K562 (cell line): ENCODE data around the gene FAR2. TPM values are rescaled to one million over a fixed set of nuclear protein-coding genes. Genes with fewer than 3 reads are reported as not detected.

Source experiments
- ATAC-seq: fragments of 200-7000 bp; cut with Tn5 transposase; 3 replicates; pipeline ENCODE4 v1.9.1; 2020; ENCODE audit warnings: moderate library complexity
- BruUV-seq: library from RNA; stranded (reverse); fragments of 400-500 nt; replicated peaks from 2 replicates; lab custom pipeline; 2021; lab: Mats Ljungman, UMichigan
- CTCF ChIA-PET: fragments of 300-600 bp; formaldehyde crosslinking; extraction: SDS; loops from one replicate; lab custom pipeline; 2021; ENCODE audit warnings: low intra/inter-chr PET ratio; lab: Yijun Ruan, JAX
- POLR2A ChIA-PET: fragments of 300-600, 350-650 bp; sonication (Branson Sonifier 250); formaldehyde crosslinking; extraction: SDS; loops from one replicate; lab custom pipeline; 2021; ENCODE audit warnings: antibody characterized with exemption, inconsistent platforms; lab: Yijun Ruan, JAX
- DNase-seq, 4 experiments: peaks; one replicate each; pipeline versions ENCODE4 v3.0.0 to v3.0.0-alpha.2; 2011 to 2018; ENCODE audit warnings: low spot score in 3 of 4, mixed read lengths in 3 of 4; ENCODE audit errors: extremely low read depth in 1 of 4
- FAIRE-seq: peaks from 2 replicates; lab custom pipeline; 2011; peaks lifted over from hg19 to GRCh38; lab: Jason Lieb, UNC
- H2AFZ ChIP-seq: 2 replicates; pipeline ENCODE4 v1.6.0; 2011; ENCODE audit warnings: low read depth, low read length, control low read depth, inconsistent platforms
- H3K27ac ChIP-seq: fragments of 200-600 bp; 3 replicates; pipeline ENCODE4 v1.8.0; 2011; ENCODE audit warnings: low read depth, mild to moderate bottlenecking, control low read depth, inconsistent platforms, low read length, moderate library complexity, mixed read lengths; ENCODE audit errors: extremely low read depth
- H3K27me3 ChIP-seq, 2 experiments: fragments of 300-600 bp in 1 of 2; 2 replicates in 1 of 2; 3 replicates in 1 of 2; pipeline versions ENCODE4 v1.6.0 to v1.8.0; 2011; ENCODE audit warnings: inconsistent platforms in 2 of 2, low read length in 2 of 2, mild to moderate bottlenecking in 1 of 2, mixed read lengths in 1 of 2, moderate library complexity in 1 of 2; ENCODE audit not compliant: control insufficient read depth in 2 of 2, insufficient read depth in 2 of 2
- H3K36me3 ChIP-seq: fragments of 300-600 bp; 3 replicates; pipeline ENCODE4 v1.8.0; 2011; ENCODE audit warnings: mild to moderate bottlenecking, low read length, inconsistent platforms; ENCODE audit not compliant: control insufficient read depth, insufficient read depth
- H3K4me1 ChIP-seq, 2 experiments: fragments of 200-600 bp in 1 of 2; replicated peaks in 1 of 2; 2 replicates in 1 of 2; 3 replicates in 1 of 2; pipeline versions ENCODE4 v1.5.1 to v1.8.0; 2011; ENCODE audit warnings: inconsistent platforms in 2 of 2, low read length in 2 of 2, mild to moderate bottlenecking in 1 of 2, mixed read lengths in 1 of 2, moderate library complexity in 1 of 2; ENCODE audit not compliant: control insufficient read depth in 2 of 2, insufficient read depth in 2 of 2
- H3K4me2 ChIP-seq: 2 replicates; pipeline ENCODE4 v1.6.1; 2011; ENCODE audit warnings: low read length, control low read depth, inconsistent platforms, mixed read lengths; ENCODE audit not compliant: insufficient read depth
- H3K4me3 ChIP-seq: fragments of 200-600 bp; sonication (generic), shearing (Covaris generic); 2 replicates; pipeline ENCODE4 v1.5.1; 2016; ENCODE audit warnings: control low read depth, inconsistent platforms
- H3K79me2 ChIP-seq: fragments of 200-600 bp; 3 replicates; pipeline ENCODE4 v1.8.0; 2011; ENCODE audit warnings: low read length, inconsistent platforms; ENCODE audit not compliant: control insufficient read depth, insufficient read depth
- H3K9ac ChIP-seq, 2 experiments: 2 replicates each; pipeline versions ENCODE4 v1.6.0 to v1.6.1; 2011; ENCODE audit warnings: low read depth in 2 of 2, low read length in 2 of 2, control low read depth in 1 of 2, inconsistent platforms in 1 of 2, mild to moderate bottlenecking in 1 of 2, mixed read lengths in 1 of 2; ENCODE audit not compliant: insufficient read depth in 1 of 2
- H3K9me1 ChIP-seq: one replicate; pipeline ENCODE4 v1.6.0; 2011; ENCODE audit warnings: inconsistent platforms, mild to moderate bottlenecking, low read length, moderate library complexity; ENCODE audit not compliant: control insufficient read depth, insufficient read depth
- H3K9me3 ChIP-seq: replicated peaks from 2 replicates; pipeline ENCODE4 v1.5.1; 2011; ENCODE audit warnings: low read depth, low read length, inconsistent platforms; ENCODE audit not compliant: control insufficient read depth, insufficient read depth
- H4K20me1 ChIP-seq: replicated peaks from 2 replicates; pipeline ENCODE4 v1.6.1; 2011; ENCODE audit warnings: low read length, inconsistent platforms, mixed read lengths; ENCODE audit not compliant: control insufficient read depth, insufficient read depth
- DACH1 ChIP-seq: fragments of 450-650 bp; IDR thresholded peaks from 2 replicates; pipeline ENCODE4 v1.6.1; 2018; ENCODE audit not compliant: partially characterized antibody
- ETV5 ChIP-seq: sonication (generic); formaldehyde crosslinking; IDR thresholded peaks from 2 replicates; pipeline ENCODE4 v1.4.0; 2020; ENCODE audit warnings: low read depth, mild to moderate bottlenecking, missing genetic modification reagents
- NFYB ChIP-seq: IDR thresholded peaks from 2 replicates; pipeline ENCODE4 v1.6.1; 2011; ENCODE audit warnings: mild to moderate bottlenecking, moderate library complexity; ENCODE audit not compliant: insufficient read length; ENCODE audit errors: extremely low read depth
- NKRF ChIP-seq: fragments of 450-650 bp; IDR thresholded peaks from 2 replicates; pipeline ENCODE4 v1.6.1; 2016; ENCODE audit warnings: borderline replicate concordance
- NR2F6 ChIP-seq: fragments of 450-650 bp; formaldehyde crosslinking; IDR thresholded peaks from 2 replicates; pipeline ENCODE4 v1.4.0; 2020; ENCODE audit warnings: mild to moderate bottlenecking
- RBM39 ChIP-seq: fragments of 200-400 bp; formaldehyde crosslinking; optimal IDR thresholded peaks from 2 replicates; pipeline ENCODE3; 2018; ENCODE audit warnings: low read depth, low read length
- SLC30A9 ChIP-seq: fragments of 250-450 bp; sonication (Bioruptor Pico); IDR thresholded peaks from 2 replicates; pipeline ENCODE4 v1.8.0; 2022; ENCODE audit warnings: mild to moderate bottlenecking, moderate library complexity
- USF2 ChIP-seq: sonication (generic); formaldehyde crosslinking; IDR thresholded peaks from 2 replicates; pipeline ENCODE4 v1.5.0; 2020; ENCODE audit warnings: missing genetic modification reagents
- ZFP1 ChIP-seq: fragments of 450-650 bp; formaldehyde crosslinking; IDR thresholded peaks from 2 replicates; pipeline ENCODE4 v1.4.0; 2020; ENCODE audit warnings: mild to moderate bottlenecking, mixed read lengths
- ZNF121 ChIP-seq: sonication (generic); formaldehyde crosslinking; conservative IDR thresholded peaks from 2 replicates; pipeline ENCODE4 v1.8.0; 2022; ENCODE audit warnings: missing genetic modification reagents
- ZNF639 ChIP-seq, 2 experiments: fragments of 200-800 bp in 1 of 2; sonication (Bioruptor generic) in 1 of 2; sonication (generic) in 1 of 2; formaldehyde crosslinking in 1 of 2; IDR thresholded peaks in 1 of 2; conservative IDR thresholded peaks in 1 of 2; 2 replicates each; pipeline versions ENCODE4 v1.5.0 to v1.6.1; 2016 to 2020; ENCODE audit warnings: missing compliant biosample characterization in 1 of 2, missing genetic modification characterization in 1 of 2, missing genetic modification reagents in 1 of 2
- WGBS: fragments of 100-300 bp; shearing (Covaris generic); methylation state at CpG from one replicate; pipeline ENCODE4 v1.1.6; 2016; ENCODE audit warnings: low coverage, mixed read lengths; ENCODE audit not compliant: insufficient coverage; ENCODE audit errors: missing lambda C conversion rate; 5-methylcytosine and 5-hydroxymethylcytosine counted together
- in situ Hi-C: fragments of 300-500 bp; cut with MboI; formaldehyde crosslinking; loops from 4 replicates; pipeline ENCODE4 v1.15.0; 2018; ENCODE audit warnings: inconsistent platforms, mixed read lengths
- intact Hi-C: fragments of 100-400 bp; cut with micrococcal nuclease; formaldehyde crosslinking; loops from 2 replicates; pipeline ENCODE4 v1.14.2; 2022
- polyA plus RNA-seq, 8 experiments: library from polyadenylated mRNA; depleted of rRNA in 4 of 8; stranded (reverse) in 5 of 8; unstranded in 3 of 8; fragments of >200 nt; fragmentation: Nextera tagmentation in 2 of 8; fragmentation: Illumina TruSeq in 1 of 8; extraction: Ambion mirVana in 2 of 8; extraction: Trizol in 1 of 8; gene quantifications; 2 replicates each; pipeline versions ENCODE4 v1.2.1 to v1.2.3, GENCODE V29; 2011 to 2014; ENCODE audit warnings: inconsistent platforms in 1 of 8, missing spikeins in 1 of 8
- total RNA-seq, 7 experiments: library from RNA; depleted of rRNA in 6 of 7; stranded (reverse); fragments of >200 nt in 6 of 7; fragmentation: Illumina TruSeq in 2 of 7; extraction: Trizol in 2 of 7; gene quantifications; 2 replicates each; pipeline versions ENCODE4 v1.2.1 to v1.2.3, GENCODE V29; 2011 to 2021; ENCODE audit warnings: low replicate concordance in 1 of 7
- TF ChIP-seq, protein P1 (sequence below), 2 experiments: IDR thresholded peaks in 1 of 2; conservative IDR thresholded peaks in 1 of 2; 2 replicates each; pipeline ENCODE4 v1.6.1; 2016; ENCODE audit warnings: low read depth in 2 of 2, mild to moderate bottlenecking in 1 of 2, missing compliant biosample characterization in 1 of 2, missing genetic modification characterization in 1 of 2, moderate library complexity in 1 of 2

Gene FAR2
- total and polyA plus RNA-seq, 9 of the 15 experiments (the other 6 are each of a cell fraction or from before 2014, with no cell fraction given) = 5.0 to 13.4 (median 8.5) TPM

GRCh38 chr12:29171421-29172258 is 22.6 kb downstream of the FAR2 start:
- intact Hi-C loops = no loop called here
- Histone ChIP-seq H3K4me1 (no peaks in the 10 kb centered on the region), H3K79me2 (no peaks in the 10 kb centered on the region), H3K9me3 (no peaks in the 10 kb centered on the region; the same call in 1 of the 2 replicates), H3K9ac (no peak overlapping the region), H2AFZ (no peak overlapping the region), H3K36me3 (no peaks in the 10 kb centered on the region), H3K9me1 (no peaks in the 10 kb centered on the region), H3K27me3 (no peaks in the 10 kb centered on the region), H3K4me3 (no peak overlapping the region), H3K27ac (no peak overlapping the region), H4K20me1 (no peaks in the 10 kb centered on the region), H3K4me2 (no peak overlapping the region)
- in situ Hi-C loops = no loop called here
- BruUV-seq = no TSS peak
- ChIA-PET CTCF (no interaction called here), POLR2A (no interaction called here)
- ATAC-seq = no peak
- WGBS = 32% methylated on average over 25 of the region's 26 CpGs
- DNase-seq = no peak
- FAIRE-seq = no peak
- TF ChIP-seq ZNF121 (CRISPR knock-in tag) = no peak
- TF ChIP-seq SLC30A9 (CRISPR knock-in tag) = no peak
- TF ChIP-seq NFYB = no peak
- no peak for TF ChIP-seq DACH1
- no peak for TF ChIP-seq ETV5
- TF ChIP-seq ZFP1 = no peak
- TF ChIP-seq, protein P1, sequence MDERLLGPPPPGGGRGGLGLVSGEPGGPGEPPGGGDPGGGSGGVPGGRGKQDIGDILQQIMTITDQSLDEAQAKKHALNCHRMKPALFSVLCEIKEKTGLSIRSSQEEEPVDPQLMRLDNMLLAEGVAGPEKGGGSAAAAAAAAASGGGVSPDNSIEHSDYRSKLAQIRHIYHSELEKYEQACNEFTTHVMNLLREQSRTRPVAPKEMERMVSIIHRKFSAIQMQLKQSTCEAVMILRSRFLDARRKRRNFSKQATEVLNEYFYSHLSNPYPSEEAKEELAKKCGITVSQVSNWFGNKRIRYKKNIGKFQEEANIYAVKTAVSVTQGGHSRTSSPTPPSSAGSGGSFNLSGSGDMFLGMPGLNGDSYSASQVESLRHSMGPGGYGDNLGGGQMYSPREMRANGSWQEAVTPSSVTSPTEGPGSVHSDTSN (CRISPR knock-in tag; IDR thresholded peaks at IDR 0.05; ENCODE audit: low read depth) = no peak
- TF ChIP-seq, protein P1 (tag; conservative IDR thresholded peaks at IDR 0.05; ENCODE audit: low read depth) = no peak
- TF ChIP-seq NKRF = no peak
- no peak for TF ChIP-seq NR2F6
- no peak for TF ChIP-seq USF2 (CRISPR knock-in tag)
- no peak for TF ChIP-seq RBM39
- no peak for TF ChIP-seq ZNF639 (CRISPR knock-in tag; conservative IDR thresholded peaks at IDR 0.05 in 1 of 2, IDR thresholded peaks at IDR 0.05 in 1 of 2)
